Thymus (tissue), 11 donors: ENCODE results near the gene SLF1. TPM values are rescaled to one million over a fixed set of nuclear protein-coding genes. Genes with fewer than 3 reads are reported as not detected.
A peak's percentile ranks its signal among the peaks of the same experiment; 100 is the strongest.

Experiments used
- DNase-seq, 9 donors: peaks; one replicate each; pipeline ENCODE4 v3.0.0-alpha.2; 2013; ENCODE audit warnings: low spot score in 9 of 9, low read depth in 6 of 9, missing footprints in 1 of 9
- H3K27ac ChIP-seq, 2 donors: one replicate each; pipeline ENCODE4 v1.5.1; 2013; ENCODE audit warnings: control low read depth in 1 of 2, low read depth in 1 of 2, low read length in 1 of 2, mild to moderate bottlenecking in 1 of 2, moderate library complexity in 1 of 2
- H3K27me3 ChIP-seq, 2 donors: one replicate each; pipeline ENCODE4 v1.5.1; 2013; ENCODE audit warnings: low read length in 1 of 2; ENCODE audit not compliant: control insufficient read depth in 2 of 2, insufficient read depth in 1 of 2
- H3K36me3 ChIP-seq, 2 donors: one replicate each; pipeline ENCODE4 v1.5.1; 2013; ENCODE audit warnings: low read length in 1 of 2, mild to moderate bottlenecking in 1 of 2, moderate library complexity in 1 of 2; ENCODE audit not compliant: control insufficient read depth in 2 of 2, insufficient read depth in 2 of 2
- H3K4me1 ChIP-seq, 2 donors: one replicate each; pipeline ENCODE4 v1.5.1; 2013; ENCODE audit warnings: low read length in 2 of 2; ENCODE audit not compliant: control insufficient read depth in 2 of 2, insufficient read depth in 2 of 2
- H3K4me3 ChIP-seq, 2 donors: one replicate each; pipeline ENCODE4 v1.5.1; 2013; ENCODE audit warnings: low read length in 2 of 2, control low read depth in 1 of 2, mild to moderate bottlenecking in 1 of 2
- H3K9me3 ChIP-seq, 2 donors: one replicate each; pipeline ENCODE4 v1.5.1; 2013; ENCODE audit warnings: low read length in 1 of 2, mild to moderate bottlenecking in 1 of 2; ENCODE audit not compliant: control insufficient read depth in 2 of 2, insufficient read depth in 1 of 2
- WGBS: extraction: QIAGEN DNeasy Blood & Tissue Kit; methylation state at CpG from one replicate; pipeline ENCODE4 v1.1.7; 2013; 5-methylcytosine and 5-hydroxymethylcytosine counted together
- polyA plus RNA-seq: library from polyadenylated mRNA; stranded (reverse); fragments of 200-250 nt; gene quantifications from one replicate; pipeline ENCODE4 v1.2.3, GENCODE V29; 2013
- total RNA-seq: library from RNA; stranded (reverse); fragments of 120-200 nt; gene quantifications from one replicate; pipeline ENCODE4 v1.2.4, GENCODE V29; 2013
- donor health status: healthy.

SLF1 gene
- total and polyA plus RNA-seq, 2 donors = 10.2 to 15.3 TPM

DNA sequence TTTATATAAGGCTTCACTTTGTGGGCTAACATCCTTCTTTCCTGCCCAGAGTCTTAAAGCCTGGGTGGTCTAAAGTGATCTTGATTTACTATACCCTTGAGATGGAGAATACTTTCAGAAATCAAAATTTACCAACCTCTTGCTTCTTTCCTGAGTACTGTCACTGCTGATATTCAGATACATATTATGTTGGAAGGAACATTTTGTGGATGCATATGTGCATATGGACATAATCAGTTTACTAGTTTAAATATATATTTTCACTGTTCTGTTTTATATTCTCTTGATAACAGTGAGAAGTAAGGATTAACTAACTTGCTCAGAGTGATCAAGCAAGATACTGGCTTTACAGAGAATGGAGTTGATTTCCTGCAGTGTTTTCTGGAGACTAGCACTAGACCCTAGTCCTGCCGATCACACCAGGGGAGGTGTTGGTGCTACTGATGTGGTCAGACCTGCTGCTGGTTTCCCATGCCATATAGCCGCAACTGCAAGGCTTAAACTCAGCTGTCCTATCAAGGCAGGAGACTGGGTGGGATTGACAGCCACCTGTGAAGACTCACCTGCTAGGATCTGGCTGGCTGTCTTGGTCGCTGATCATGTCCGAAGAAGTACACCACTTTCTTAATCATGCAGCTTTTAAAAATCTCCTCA, 57.6 kb downstream of the SLF1 start:
- no peak overlapping the region for H3K4me3 ChIP-seq
- WGBS = 98% methylated on average over 4 of the region's 4 CpGs
- H3K36me3 ChIP-seq = peaks cover 3 to 16% of the 10 kb centered on the region in 2 donors
- H3K4me1 ChIP-seq = no peaks in the 10 kb centered on the region
- H3K27ac ChIP-seq = no peak overlapping the region
- no peaks in the 10 kb centered on the region for H3K27me3 ChIP-seq
- H3K9me3 ChIP-seq = no peaks in the 10 kb centered on the region
- DNase-seq = no peak

DNA sequence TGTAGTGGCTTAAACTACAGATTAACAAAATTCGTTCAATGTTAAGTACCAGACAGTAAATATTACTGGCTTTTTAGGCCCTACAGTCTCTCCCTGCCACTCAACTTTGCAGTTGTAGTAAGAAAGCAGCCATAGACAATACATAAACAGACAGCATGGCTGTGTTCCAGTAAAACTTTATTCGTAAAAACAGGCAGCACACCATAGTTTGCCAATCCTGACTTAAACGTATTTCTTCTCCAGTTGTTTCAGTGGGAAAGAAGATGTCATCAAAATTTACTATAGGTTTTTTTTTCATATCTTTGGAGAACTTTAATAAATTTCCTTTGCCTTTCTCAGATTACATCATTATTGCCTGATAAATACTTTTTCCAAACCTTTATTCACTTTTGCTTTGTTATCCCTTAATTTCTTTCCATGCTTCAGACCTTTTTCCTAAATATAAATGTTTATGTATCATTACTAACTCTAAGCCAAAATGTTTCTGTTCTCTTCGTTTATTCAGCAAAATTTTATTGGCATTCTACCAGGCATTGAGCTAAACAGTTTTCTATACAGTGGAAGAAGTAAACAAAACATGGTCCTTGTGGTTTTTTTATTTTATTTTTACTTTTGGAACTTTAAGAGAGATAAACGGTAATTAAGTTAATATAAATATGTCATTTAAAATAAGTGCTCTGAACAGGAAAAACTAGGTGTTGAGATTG, 64.5 kb downstream of the SLF1 start:
- no peak overlapping the region for H3K4me3 ChIP-seq
- no peaks in the 10 kb centered on the region for H3K27me3 ChIP-seq
- WGBS = 96% methylated on average over 5 of the region's 5 CpGs
- H3K36me3 ChIP-seq = peaks cover 6 to 15% of the 10 kb centered on the region in 2 donors
- no peaks in the 10 kb centered on the region for H3K4me1 ChIP-seq
- no peaks in the 10 kb centered on the region for H3K9me3 ChIP-seq
- no peak for DNase-seq
- no peak overlapping the region for H3K27ac ChIP-seq

DNA sequence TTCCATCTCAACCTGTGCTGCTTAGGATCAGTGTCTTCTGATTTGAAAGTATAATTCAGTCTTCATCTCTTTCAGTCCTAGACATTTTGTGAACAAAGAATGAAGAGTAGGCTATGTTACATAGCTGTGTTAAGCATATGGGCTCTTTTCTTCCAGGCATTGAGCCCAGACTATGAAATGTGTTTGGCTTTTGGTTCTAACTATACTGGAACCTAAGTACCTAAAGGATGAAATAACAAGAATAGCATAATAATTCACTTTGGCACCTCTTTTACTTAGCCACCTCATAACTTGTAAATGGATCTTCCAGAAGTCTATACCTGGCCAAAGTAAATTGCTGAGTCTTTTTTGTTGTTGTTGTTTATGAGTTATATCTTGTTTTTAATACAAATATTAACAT, 71.4 kb downstream of the SLF1 start:
- Histone ChIP-seq H3K36me3 (peaks cover 6 to 33% of the 10 kb centered on the region in 2 donors), H3K4me1 (no peaks in the 10 kb centered on the region), H3K27me3 (no peaks in the 10 kb centered on the region), H3K27ac (no peak overlapping the region), H3K9me3 (no peaks in the 10 kb centered on the region), H3K4me3 (no peak overlapping the region)
- DNase-seq = no peak

DNA sequence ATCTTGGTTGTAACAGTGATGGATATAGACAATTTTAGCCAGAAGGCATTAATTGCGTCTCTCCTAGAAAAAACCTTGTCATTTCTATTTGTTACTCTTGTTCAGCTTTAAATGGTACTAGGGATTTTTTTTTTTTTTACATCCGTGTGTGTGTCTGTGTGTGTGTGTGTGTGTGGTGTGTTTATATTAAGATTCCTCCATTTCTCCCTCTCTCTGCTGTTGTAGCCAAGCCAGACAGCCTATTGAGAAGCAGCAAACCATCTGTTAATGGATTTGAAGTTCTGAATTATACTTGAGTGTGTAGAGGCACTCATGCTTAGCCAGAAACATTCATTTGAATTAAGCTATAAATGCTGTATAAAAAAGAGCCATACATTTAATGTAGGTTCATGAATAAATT, 72.3 kb downstream of the SLF1 start:
- H3K27ac ChIP-seq = no peak overlapping the region
- H3K4me1 ChIP-seq = no peaks in the 10 kb centered on the region
- no peak overlapping the region for H3K4me3 ChIP-seq
- 96% methylated on average over 2 of the region's 2 CpGs for WGBS
- peaks cover 6 to 37% of the 10 kb centered on the region in 2 donors for H3K36me3 ChIP-seq
- H3K27me3 ChIP-seq = no peaks in the 10 kb centered on the region
- no peaks in the 10 kb centered on the region for H3K9me3 ChIP-seq
- no peak for DNase-seq

DNA sequence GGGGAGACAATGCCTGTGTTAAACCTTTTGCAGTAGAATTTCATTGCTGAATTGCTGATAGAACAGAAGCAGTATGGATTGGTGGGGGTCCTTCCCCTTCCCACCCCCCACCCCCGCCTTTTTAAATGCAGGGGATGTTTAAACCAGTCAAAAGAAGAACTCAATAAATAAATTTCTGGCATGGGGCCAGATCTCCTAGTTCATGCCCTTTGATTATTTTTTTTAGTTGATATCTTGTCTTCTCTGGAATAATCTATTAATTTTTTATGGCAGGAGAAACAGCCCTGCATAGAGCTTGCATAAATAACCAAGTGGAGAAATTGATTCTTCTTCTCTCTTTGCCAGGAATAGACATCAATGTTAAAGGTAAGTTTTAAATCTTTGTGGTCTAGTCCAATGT, 72.8 kb downstream of the SLF1 start:
- 93% methylated on average over 1 of the region's 1 CpG for WGBS
- DNase-seq = no peak

DNA sequence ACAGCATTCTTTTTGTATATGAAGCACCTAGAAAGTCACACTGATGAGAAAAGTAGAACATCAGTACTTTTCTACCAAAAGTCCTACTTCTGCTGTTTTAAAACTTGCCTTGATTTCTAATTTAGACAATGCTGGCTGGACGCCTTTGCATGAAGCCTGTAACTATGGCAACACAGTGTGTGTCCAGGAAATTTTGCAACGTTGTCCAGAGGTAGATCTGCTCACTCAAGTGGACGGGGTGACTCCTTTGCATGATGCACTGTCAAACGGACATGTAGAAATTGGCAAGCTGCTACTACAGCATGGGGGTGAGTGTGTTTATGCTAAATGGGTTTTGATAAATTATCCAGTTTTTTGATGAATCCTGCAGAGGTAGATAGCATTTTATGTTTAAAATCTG, 73.5 kb downstream of the SLF1 start:
- Histone ChIP-seq H3K4me1 (no peaks in the 10 kb centered on the region), H3K27me3 (no peaks in the 10 kb centered on the region), H3K27ac (no peak overlapping the region), H3K9me3 (no peaks in the 10 kb centered on the region), H3K4me3 (no peak overlapping the region), H3K36me3 (peaks cover 5 to 35% of the 10 kb centered on the region in 2 donors)
- no peak for DNase-seq
- WGBS = 94% methylated on average over 4 of the region's 4 CpGs

More for the DNA sequence above, 72.8 kb downstream of the SLF1 start:
- Histone ChIP-seq H3K4me3 (no peak overlapping the region), H3K4me1 (no peaks in the 10 kb centered on the region), H3K27ac (no peak overlapping the region), H3K36me3 (peaks cover 6 to 37% of the 10 kb centered on the region in 2 donors), H3K27me3 (no peaks in the 10 kb centered on the region), H3K9me3 (no peaks in the 10 kb centered on the region)

DNA sequence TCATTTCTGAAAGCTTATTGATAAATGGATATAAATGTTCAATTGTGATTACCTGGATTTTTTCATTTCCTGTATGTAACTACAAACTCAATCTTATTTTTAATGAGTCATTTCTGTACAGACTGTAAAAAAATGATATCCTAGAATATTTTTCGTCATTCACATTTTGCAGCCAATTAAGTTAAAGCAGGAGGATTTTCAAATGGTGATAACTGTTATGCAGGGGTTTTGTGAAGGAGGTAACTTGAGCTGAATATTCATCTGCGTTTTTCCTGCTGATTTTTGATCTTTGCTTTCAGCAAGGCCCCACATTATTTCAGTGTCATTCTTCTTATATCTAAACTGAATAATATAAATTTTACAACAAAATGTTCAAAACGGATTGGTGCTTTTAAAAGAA, 74.1 kb downstream of the SLF1 start:
- no peak for DNase-seq
- no peaks in the 10 kb centered on the region for H3K4me1 ChIP-seq
- no peaks in the 10 kb centered on the region for H3K9me3 ChIP-seq
- no peak overlapping the region for H3K4me3 ChIP-seq
- H3K27me3 ChIP-seq = no peaks in the 10 kb centered on the region
- peaks cover 0 to 29% of the 10 kb centered on the region in 2 donors for H3K36me3 ChIP-seq
- H3K27ac ChIP-seq = no peak overlapping the region
- WGBS = 96% methylated on average over 3 of the region's 3 CpGs

DNA sequence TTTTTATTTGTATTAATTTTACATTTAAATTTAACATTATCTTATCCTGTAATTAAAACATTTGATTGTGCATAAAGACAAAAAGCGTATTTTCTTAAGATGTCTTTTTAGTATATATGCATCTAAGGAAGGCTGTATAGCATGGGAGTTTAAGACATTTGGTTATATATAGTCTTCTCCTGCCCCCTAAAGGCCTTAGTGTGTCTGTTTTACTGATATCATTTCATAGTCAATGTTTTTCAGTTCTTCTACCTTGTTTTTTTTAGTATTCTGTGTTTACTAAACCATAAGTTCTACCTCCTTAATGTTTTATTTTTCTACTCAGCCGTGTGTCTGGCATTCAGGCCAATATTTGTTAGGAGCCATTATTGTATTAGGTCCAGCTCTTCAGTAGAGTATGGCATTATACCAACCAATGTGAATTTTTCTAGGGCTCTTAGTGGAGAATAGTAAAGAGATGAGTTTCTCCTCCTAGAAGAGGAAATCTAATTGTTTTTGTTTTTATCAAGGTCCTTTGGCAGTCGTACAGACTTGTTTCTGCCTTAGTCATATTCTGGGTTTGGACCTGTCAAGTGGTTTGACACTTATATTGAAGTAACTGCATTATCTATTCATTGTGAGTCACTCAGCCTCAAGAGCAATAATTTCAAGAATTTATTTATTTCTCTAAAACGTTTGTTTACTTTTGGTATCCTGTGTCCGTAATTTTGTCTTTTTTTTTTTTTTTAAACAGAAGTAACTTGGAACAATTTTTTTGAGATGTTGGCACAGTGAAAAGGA, 74.8 kb downstream of the SLF1 start:
- peaks cover 0 to 31% of the 10 kb centered on the region in 2 donors for H3K36me3 ChIP-seq
- H3K4me3 ChIP-seq = no peak overlapping the region
- no peak overlapping the region for H3K27ac ChIP-seq
- H3K9me3 ChIP-seq = no peaks in the 10 kb centered on the region
- 96% methylated on average over 5 of the region's 5 CpGs for WGBS
- H3K27me3 ChIP-seq = no peaks in the 10 kb centered on the region
- peak; percentile 16 to 75 (median 34) for DNase-seq
- H3K4me1 ChIP-seq = no peaks in the 10 kb centered on the region

DNA sequence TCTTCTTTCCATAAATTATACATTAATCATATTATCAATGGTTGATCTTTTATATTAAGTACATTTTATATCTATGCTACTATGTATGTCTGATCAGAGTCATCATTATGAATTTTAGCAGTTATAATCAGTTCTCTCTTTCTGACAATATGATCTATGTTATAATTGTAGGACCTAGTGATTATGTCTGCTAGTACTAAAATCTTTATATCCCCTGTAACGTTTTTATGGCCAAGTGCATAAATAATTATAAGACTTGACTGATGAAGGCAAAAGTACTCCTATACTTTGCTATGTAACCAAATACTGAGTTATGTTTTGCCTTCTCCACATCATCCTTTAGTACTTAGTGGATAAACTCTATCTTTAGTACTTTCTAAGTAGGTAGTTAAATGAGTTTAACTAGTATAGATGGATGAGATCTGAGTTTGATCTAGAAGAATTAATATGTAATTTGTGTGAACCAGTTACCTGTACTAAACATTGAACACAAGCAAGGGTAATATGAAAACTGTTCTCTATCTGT, 75.4 kb downstream of the SLF1 start:
- Histone ChIP-seq H3K9me3 (no peaks in the 10 kb centered on the region), H3K27me3 (no peaks in the 10 kb centered on the region), H3K4me3 (no peak overlapping the region), H3K36me3 (peaks cover 0 to 32% of the 10 kb centered on the region in 2 donors), H3K27ac (no peak overlapping the region), H3K4me1 (no peaks in the 10 kb centered on the region)
- no peak for DNase-seq
- 97% methylated on average over 1 of the region's 1 CpG for WGBS
